NCI-H1694 (cell line): ENCODE data around the gene CENPVL2.
A peak's percentile ranks its signal among the peaks of the same experiment; 100 is the strongest.
"Not testable (repeated sequence)": the region's sequence is repeated elsewhere in the genome, so short reads cannot be mapped to it uniquely, and the experiment has no call there.

Experiments used
- DNase-seq: peaks from one replicate; lab custom pipeline; 2025; lab: John Stamatoyannopoulos, UW

CENPVL2 gene

GRCh38 chrX:51682720-51683062 lies at the start of gene CENPVL2:
Gene CENPVL2 (minus strand): TSS chrX:51682831. CDS start chrX:51682831, 0 bp downstream.
- DNase-seq, result not testable (repeated sequence)

- DNase-seq, result no peak
These were observed 45.6 kb upstream of the CENPVL2 start for GRCh38 chrX:51728202-51728601.

DNA sequence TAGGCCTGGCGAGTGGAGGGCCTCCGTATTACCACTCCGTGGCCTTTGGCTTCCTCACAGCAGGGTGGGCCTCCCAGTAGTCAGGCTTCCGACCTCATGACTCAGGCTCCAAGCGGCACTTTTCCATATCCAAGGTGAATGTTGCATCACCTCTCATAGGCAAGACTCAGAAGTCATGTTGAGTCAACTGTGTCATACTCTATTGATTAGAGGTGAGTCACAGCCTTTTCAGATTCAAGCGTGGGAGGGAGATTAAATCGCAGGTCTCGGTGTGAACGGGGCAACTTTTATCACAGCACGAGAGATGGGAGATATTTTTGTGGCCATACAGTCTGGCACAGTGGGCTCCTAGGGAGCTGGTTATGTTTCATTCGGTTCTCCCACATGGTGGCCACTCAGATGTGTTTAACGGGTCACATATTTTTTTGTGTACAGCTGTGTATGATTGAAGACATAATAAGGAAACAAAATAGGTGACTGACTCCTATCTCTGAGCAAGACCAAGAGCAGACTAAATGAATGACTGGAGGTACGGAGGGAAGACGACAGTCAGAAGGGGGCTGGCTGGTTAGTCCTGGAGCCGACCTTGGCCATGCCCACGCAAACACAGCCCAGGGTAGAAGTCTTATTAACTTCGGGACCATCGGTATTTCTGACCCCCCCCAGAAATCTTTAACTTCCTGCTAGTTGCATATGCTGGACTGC lies 30.5 kb upstream of the CENPVL2 start:
- not testable (repeated sequence) for DNase-seq

DNA sequence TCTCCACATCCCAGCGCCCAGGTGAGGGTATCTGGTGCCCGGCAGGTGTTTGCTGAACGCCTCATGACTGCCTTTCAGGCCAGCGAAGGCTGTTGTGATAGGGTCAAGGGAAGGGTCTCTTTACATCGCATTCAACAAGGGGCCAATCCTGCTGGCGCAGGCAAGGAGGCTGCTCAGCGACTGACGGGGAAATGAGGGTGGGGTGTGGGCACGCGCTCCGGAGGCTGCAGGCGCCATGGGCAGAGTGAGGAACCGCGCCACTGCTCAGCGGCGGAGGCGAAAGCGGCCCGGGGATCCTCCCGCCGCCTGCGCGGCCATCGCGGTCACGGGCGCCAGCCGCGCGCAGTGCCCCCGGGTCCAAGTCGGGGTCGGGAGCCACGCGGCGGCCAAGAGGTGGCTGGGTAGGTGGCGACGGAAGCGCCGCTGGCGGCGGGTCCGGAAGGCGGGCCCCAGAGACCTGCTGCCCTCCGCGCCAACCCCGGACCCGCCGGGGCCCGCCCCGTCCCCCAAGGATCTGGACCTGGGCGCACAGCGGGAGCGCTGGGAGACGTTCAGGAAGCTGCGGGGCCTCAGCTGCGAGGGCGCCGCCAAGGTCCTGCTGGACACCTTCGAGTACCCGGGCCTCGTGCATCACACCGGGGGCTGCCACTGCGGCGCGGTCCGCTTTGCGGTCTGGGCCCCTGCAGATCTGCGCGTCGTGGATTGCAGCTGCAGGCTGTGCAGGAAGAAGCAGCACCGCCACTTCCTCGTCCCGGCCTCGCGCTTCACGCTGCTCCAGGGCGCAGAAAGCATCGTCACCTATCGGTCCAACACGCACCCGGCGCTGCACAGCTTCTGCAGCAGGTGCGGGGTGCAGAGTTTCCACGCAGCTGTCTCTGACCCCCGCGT lies 27.9 kb upstream of the CENPVL2 start, which contains the start of gene CENPVL1:
CENPVL1 (plus strand) TSS at position 236 of the 888 bp plus-strand sequence; CDS start at position 236, 0 bp downstream.
- not testable (repeated sequence) for DNase-seq

DNA sequence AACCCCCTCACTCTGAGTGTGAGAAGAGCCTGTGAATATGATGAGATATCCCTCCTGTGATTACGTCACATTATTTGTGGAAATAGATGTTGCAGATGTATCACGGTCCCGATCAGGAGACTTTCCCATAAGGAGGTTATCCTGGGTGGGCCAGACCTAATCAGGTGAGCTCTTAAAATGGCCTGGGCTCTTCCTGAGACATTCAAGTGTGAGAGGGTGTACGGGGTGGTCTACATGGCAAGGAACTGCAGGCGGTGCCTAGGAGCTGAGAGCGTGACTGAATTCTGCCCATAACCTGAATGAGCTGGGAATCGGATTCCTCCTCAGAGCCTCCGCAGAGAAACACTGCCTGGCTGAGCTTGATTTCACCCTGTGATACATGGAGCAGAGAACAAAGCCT lies 14.8 kb upstream of the CENPVL2 start:
- no peak for DNase-seq

DNA sequence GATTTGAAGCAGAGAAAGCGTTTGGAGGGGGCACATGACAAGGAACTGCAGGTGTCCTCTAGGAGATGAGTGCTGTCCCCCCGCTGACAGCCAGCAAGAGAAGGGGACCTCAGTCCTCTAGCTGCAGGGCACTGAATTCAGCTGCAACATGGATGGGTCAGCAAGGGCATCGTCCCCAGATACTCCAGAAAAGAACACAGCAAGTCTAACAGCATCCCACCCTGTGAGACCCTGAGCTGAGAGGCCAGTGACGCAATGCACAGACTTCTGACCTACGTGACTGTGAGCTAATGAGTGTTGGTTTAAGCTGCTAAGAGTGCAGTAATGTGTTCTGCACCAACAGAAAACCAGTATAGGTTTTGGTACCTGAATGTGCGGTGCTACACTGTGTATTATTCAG lies 11.6 kb upstream of the CENPVL2 start:
- DNase-seq, result no peak

DNA sequence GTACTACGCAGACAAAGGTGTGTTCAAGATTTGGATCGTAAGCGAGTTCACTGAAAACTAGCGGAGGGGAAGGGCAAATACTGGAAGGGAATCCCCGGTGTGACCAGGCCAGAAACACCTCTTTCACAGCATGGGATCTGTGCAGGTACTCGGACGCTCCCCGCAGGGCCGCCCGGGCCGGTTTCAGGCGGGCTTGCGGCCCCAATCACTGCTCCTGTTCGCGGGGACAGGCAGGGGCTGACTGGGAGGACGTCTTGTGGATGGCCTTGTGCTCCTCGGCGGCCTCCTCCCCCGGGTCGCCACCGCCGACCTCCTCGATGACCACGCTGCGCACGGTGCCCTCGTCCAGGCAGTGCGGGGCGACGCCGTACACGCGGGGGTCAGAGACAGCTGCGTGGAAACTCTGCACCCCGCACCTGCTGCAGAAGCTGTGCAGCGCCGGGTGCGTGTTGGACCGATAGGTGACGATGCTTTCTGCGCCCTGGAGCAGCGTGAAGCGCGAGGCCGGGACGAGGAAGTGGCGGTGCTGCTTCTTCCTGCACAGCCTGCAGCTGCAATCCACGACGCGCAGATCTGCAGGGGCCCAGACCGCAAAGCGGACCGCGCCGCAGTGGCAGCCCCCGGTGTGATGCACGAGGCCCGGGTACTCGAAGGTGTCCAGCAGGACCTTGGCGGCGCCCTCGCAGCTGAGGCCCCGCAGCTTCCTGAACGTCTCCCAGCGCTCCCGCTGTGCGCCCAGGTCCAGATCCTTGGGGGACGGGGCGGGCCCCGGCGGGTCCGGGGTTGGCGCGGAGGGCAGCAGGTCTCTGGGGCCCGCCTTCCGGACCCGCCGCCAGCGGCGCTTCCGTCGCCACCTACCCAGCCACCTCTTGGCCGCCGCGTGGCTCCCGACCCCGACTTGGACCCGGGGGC lies 567 bp downstream of the CENPVL2 start:
- DNase-seq, result not testable (repeated sequence)

- not testable (repeated sequence) for DNase-seq
These were observed 2.8 kb downstream of the CENPVL2 start for GRCh38 chrX:51679689-51680433.

DNA sequence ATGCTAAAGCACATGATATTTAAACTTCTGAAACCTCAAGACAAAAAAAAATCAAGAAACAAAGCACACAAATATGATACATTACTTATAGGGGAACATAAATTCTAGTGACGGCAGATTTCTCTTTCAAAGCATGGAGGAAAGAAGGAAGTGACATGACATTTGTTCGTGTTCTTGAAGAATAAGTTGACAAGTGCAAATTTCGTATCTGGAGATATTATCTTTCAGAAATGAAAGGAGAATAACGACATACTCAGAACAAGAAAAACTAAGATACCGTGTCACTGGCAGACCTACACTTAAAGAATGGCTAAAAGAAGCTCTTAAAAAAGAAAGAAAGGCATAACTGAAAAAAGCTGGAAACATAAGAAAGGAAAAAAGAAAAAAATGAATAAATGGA lies 16.6 kb downstream of the CENPVL2 start:
- no peak for DNase-seq

DNA sequence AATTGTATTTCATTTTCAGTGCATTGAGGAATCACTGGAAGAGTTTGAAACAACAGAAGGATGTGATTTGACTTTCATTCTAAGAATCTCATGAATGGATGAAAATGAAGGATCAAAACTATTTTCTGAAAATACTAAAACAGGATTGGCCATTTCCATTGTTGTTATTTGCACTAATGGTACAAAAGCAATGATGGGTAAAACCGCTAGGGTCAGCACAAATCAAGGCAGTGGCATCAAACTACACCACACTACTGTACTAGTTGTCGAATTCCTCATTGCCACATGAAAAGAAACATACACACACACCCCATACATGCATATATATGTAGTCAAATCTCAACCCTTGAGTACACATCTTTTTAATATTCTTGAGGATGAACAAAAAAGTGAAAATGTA lies 39.3 kb downstream of the CENPVL2 start:
- no peak for DNase-seq

GRCh38 chrX:51641421-51642021 lies 41.1 kb downstream of the CENPVL2 start:
- peak; percentile 42 for DNase-seq

DNA sequence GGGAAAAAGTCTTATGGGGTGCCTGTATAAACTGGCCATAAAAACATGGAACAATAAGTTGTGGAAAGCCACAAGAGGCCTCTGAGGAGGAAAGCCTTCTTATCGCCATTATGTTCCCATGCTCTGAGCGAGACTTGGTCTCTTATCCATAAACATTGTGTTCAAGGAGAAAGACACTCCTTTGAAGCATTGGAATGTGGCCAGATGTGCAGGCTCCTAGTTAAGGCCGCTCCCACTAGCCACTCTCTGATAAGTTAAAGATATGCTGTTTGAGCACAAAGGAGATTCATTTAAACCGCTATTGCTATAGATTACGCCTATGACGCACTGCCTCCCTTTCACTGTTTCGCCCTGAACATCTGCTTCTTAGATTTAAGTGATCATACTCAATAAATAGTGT lies 46.1 kb downstream of the CENPVL2 start:
- not testable (repeated sequence) for DNase-seq
